ENCODE results near the gene ITGBL1.
A peak's percentile ranks its signal among the peaks of the same experiment; 100 is the strongest.

The ITGBL1 gene

GRCh38 chr13:101570410-101570809 lies 117.9 kb downstream of the ITGBL1 start:
- DNase-seq = no peak

GRCh38 chr13:101572456-101572855 lies 120.0 kb downstream of the ITGBL1 start:
- DNase-seq = no peak

GRCh38 chr13:101575581-101575980 lies 123.1 kb downstream of the ITGBL1 start:
- DNase-seq = no peak

- no peak for DNase-seq
These were observed 124.0 kb downstream of the ITGBL1 start for GRCh38 chr13:101576455-101576854.

- DNase-seq = no peak
These were observed 124.5 kb downstream of the ITGBL1 start for GRCh38 chr13:101576977-101577376.

- no peak for DNase-seq
These were observed 126.9 kb downstream of the ITGBL1 start for GRCh38 chr13:101579281-101579802.

- no peak for DNase-seq
These were observed 131.9 kb downstream of the ITGBL1 start for GRCh38 chr13:101584331-101584730.

GRCh38 chr13:101590479-101590878 lies 138.0 kb downstream of the ITGBL1 start:
- no peak for DNase-seq

GRCh38 chr13:101594936-101595335 lies 142.5 kb downstream of the ITGBL1 start:
- DNase-seq = no peak

- no peak for DNase-seq
These were observed 144.3 kb downstream of the ITGBL1 start for GRCh38 chr13:101596803-101597202.

- DNase-seq = no peak
These were observed 159.3 kb downstream of the ITGBL1 start for GRCh38 chr13:101611491-101612475.

GRCh38 chr13:101612735-101613134 lies 160.3 kb downstream of the ITGBL1 start:
- no peak for DNase-seq

GRCh38 chr13:101614491-101614890 lies 162.0 kb downstream of the ITGBL1 start:
- DNase-seq = no peak

- DNase-seq = no peak
These were observed 166.1 kb downstream of the ITGBL1 start for GRCh38 chr13:101618440-101619187.

GRCh38 chr13:101621099-101621498 lies 168.6 kb downstream of the ITGBL1 start:
- DNase-seq = no peak

GRCh38 chr13:101623470-101624209 lies 171.2 kb downstream of the ITGBL1 start:
- DNase-seq = no peak

GRCh38 chr13:101624210-101624922 lies 171.9 kb downstream of the ITGBL1 start:
- no peak for DNase-seq

- no peak for DNase-seq
These were observed 172.5 kb downstream of the ITGBL1 start for GRCh38 chr13:101624981-101625380.

- peak; percentile 17 for DNase-seq
These were observed 174.6 kb downstream of the ITGBL1 start for GRCh38 chr13:101626925-101627555.

GRCh38 chr13:101627556-101627943 lies 175.1 kb downstream of the ITGBL1 start:
- no peak for DNase-seq

GRCh38 chr13:101628900-101629299 lies 176.4 kb downstream of the ITGBL1 start:
- no peak for DNase-seq

- DNase-seq = no peak
These were observed 178.9 kb downstream of the ITGBL1 start for GRCh38 chr13:101631395-101631794.

All from RPMI8226 (cell line).